AG20443 (cell line): ENCODE measurements around the gene ADAMTSL1.
A peak's percentile ranks its signal among the peaks of the same experiment; 100 is the strongest.
"Not testable (repeated sequence)": the region's sequence is repeated elsewhere in the genome, so short reads cannot be mapped to it uniquely, and the experiment has no call there.

Experiments used
- DNase-seq: peaks from one replicate; pipeline ENCODE4 v3.0.0; 2012; ENCODE audit warnings: low spot score, mixed read lengths

Gene ADAMTSL1

GRCh38 chr9:18861609-18862544 lies 387.9 kb downstream of the ADAMTSL1 start:
- DNase-seq: peak; percentile 67

GRCh38 chr9:18863791-18864190 lies 389.8 kb downstream of the ADAMTSL1 start:
- DNase-seq: peak; percentile 52

GRCh38 chr9:18864516-18864915 lies 390.6 kb downstream of the ADAMTSL1 start:
- no peak for DNase-seq

- DNase-seq: no peak
Observed at GRCh38 chr9:18865542-18865941, 391.6 kb downstream of the ADAMTSL1 start.

GRCh38 chr9:18866121-18866831 lies 392.3 kb downstream of the ADAMTSL1 start:
- no peak for DNase-seq

GRCh38 chr9:18869725-18870124 lies 395.8 kb downstream of the ADAMTSL1 start:
- no peak for DNase-seq

GRCh38 chr9:18874069-18874468 lies 400.1 kb downstream of the ADAMTSL1 start:
- DNase-seq: no peak

- not testable (repeated sequence) for DNase-seq
Observed at GRCh38 chr9:18874990-18875389, 401.0 kb downstream of the ADAMTSL1 start.

GRCh38 chr9:18877984-18878383 lies 404.0 kb downstream of the ADAMTSL1 start:
- DNase-seq: no peak

- DNase-seq: no peak
Observed at GRCh38 chr9:18881758-18882157, 407.8 kb downstream of the ADAMTSL1 start.

- DNase-seq: no peak
Observed at GRCh38 chr9:18887546-18887945, 413.6 kb downstream of the ADAMTSL1 start.

- DNase-seq: no peak
Observed at GRCh38 chr9:18888290-18888689, 414.3 kb downstream of the ADAMTSL1 start.

GRCh38 chr9:18889550-18889949 lies 415.6 kb downstream of the ADAMTSL1 start:
- no peak for DNase-seq

- DNase-seq: no peak
Observed at GRCh38 chr9:18890372-18890771, 416.4 kb downstream of the ADAMTSL1 start.

- no peak for DNase-seq
Observed at GRCh38 chr9:18891946-18892670, 418.2 kb downstream of the ADAMTSL1 start.

GRCh38 chr9:18893046-18893445 lies 419.1 kb downstream of the ADAMTSL1 start:
- no peak for DNase-seq

GRCh38 chr9:18893491-18893890 lies 419.5 kb downstream of the ADAMTSL1 start:
- DNase-seq: no peak

- DNase-seq: no peak
Observed at GRCh38 chr9:18896004-18896403, 422.1 kb downstream of the ADAMTSL1 start.

GRCh38 chr9:18896531-18897179 lies 422.7 kb downstream of the ADAMTSL1 start:
- DNase-seq: no peak

- no peak for DNase-seq
Observed at GRCh38 chr9:18903450-18903849, 429.5 kb downstream of the ADAMTSL1 start.

GRCh38 chr9:18905028-18905882 lies 431.3 kb downstream of the ADAMTSL1 start:
- no peak for DNase-seq
